HL-60 (cell line): ENCODE data around the gene SLC29A2.

ENCODE experiments used
- DNase-seq, 2 experiments: peaks; one replicate each; pipeline ENCODE4 v3.0.0-alpha.2; 2010 to 2020; ENCODE audit warnings: low read depth in 1 of 2, low spot score in 1 of 2
- H3K27ac ChIP-seq: fragments of 250-450 bp; sonication (Bioruptor Pico); replicated peaks from 2 replicates; pipeline ENCODE4 v1.5.1; 2020; ENCODE audit warnings: mild to moderate bottlenecking, moderate library complexity
- H3K27me3 ChIP-seq: fragments of 250-450 bp; sonication (Bioruptor Pico); 2 replicates; pipeline ENCODE4 v1.5.1; 2021; ENCODE audit warnings: mild to moderate bottlenecking, moderate library complexity; ENCODE audit not compliant: insufficient read depth, poor library complexity, severe bottlenecking
- H3K4me3 ChIP-seq: replicated peaks from 2 replicates; pipeline ENCODE4 v1.5.1; 2011; ENCODE audit warnings: mild to moderate bottlenecking, control low read depth, low read length; ENCODE audit not compliant: insufficient read depth
- CTCF ChIP-seq: IDR thresholded peaks from one replicate; pipeline ENCODE4 v1.5.1; 2011; ENCODE audit warnings: low read length, control low read depth, inconsistent platforms; ENCODE audit not compliant: insufficient read depth
- GABPA ChIP-seq: IDR thresholded peaks from 2 replicates; pipeline ENCODE4 v1.6.1; 2012; ENCODE audit warnings: low read depth
- POLR2AphosphoS5 ChIP-seq: IDR thresholded peaks from 2 replicates; pipeline ENCODE4 v1.6.1; 2012; ENCODE audit warnings: low read depth
- REST ChIP-seq: IDR thresholded peaks from 2 replicates; pipeline ENCODE4 v1.6.1; 2012; ENCODE audit warnings: low read depth; ENCODE audit not compliant: insufficient replicate concordance
- SPI1 ChIP-seq: IDR thresholded peaks from 2 replicates; pipeline ENCODE4 v1.6.1; 2012; ENCODE audit warnings: low read depth, mild to moderate bottlenecking, borderline replicate concordance

The SLC29A2 gene

GRCh38 chr11:66409226-66409625 is 37.7 kb upstream of the SLC29A2 start:
- Histone ChIP-seq H3K27ac (no peak overlapping the region), H3K27me3 (no peaks in the 10 kb centered on the region), H3K4me3 (peak overlapping the region; percentile 41; the same call in 1 of the 2 replicates)
- no peak for DNase-seq
- TF ChIP-seq GABPA: no peak
- TF ChIP-seq CTCF: no peak
- no peak for TF ChIP-seq REST
- no peak for TF ChIP-seq SPI1
- TF ChIP-seq POLR2AphosphoS5: no peak

- peak; percentile 96 for TF ChIP-seq CTCF
- TF ChIP-seq POLR2AphosphoS5: no peak
- no peak for TF ChIP-seq GABPA
- peak; percentile 35; the same call in 1 of the 2 replicates for TF ChIP-seq SPI1
- peak; percentile 22 for TF ChIP-seq REST
- H3K4me3 ChIP-seq: peak overlapping the region; percentile 41
- no peaks in the 10 kb centered on the region for H3K27me3 ChIP-seq
- DNase-seq: peak; percentile 83
- no peak overlapping the region for H3K27ac ChIP-seq
These were observed 37.1 kb upstream of the SLC29A2 start for GRCh38 chr11:66408488-66409214.

- TF ChIP-seq GABPA (no peak), REST (no peak), POLR2AphosphoS5 (no peak), SPI1 (no peak), CTCF (no peak)
- no peak for DNase-seq
- H3K27me3 ChIP-seq: no peaks in the 10 kb centered on the region
- no peak overlapping the region for H3K27ac ChIP-seq
- no peak overlapping the region for H3K4me3 ChIP-seq
These were observed 36.1 kb upstream of the SLC29A2 start for GRCh38 chr11:66407651-66408050.
